WTC11 (cell line): ENCODE measurements around the gene TOE1. TPM values are rescaled to one million over a fixed set of nuclear protein-coding genes. Genes with fewer than 3 reads are reported as not detected.
A peak's percentile ranks its signal among the peaks of the same experiment; 100 is the strongest.

Experiments
- ATF1 ChIP-seq: sonication (generic); formaldehyde crosslinking; IDR thresholded peaks from 2 replicates; pipeline ENCODE4 v1.8.1; 2023; ENCODE audit warnings: mild to moderate bottlenecking, moderate library complexity, missing genetic modification reagents
- ATF2 ChIP-seq: sonication (generic); formaldehyde crosslinking; IDR thresholded peaks from 2 replicates; pipeline ENCODE4 v1.8.1; 2022; ENCODE audit warnings: low read depth, missing genetic modification reagents, borderline replicate concordance
- CREB1 ChIP-seq: sonication (generic); formaldehyde crosslinking; IDR thresholded peaks from 2 replicates; pipeline ENCODE4 v1.8.0; 2023; ENCODE audit warnings: mild to moderate bottlenecking, missing genetic modification reagents
- CTCF ChIP-seq: fragments of 200-600 bp; IDR thresholded peaks from 2 replicates; pipeline ENCODE4 v1.8.0; 2022; ENCODE audit warnings: antibody characterized with exemption
- E2F1 ChIP-seq: sonication (generic); formaldehyde crosslinking; IDR thresholded peaks from 2 replicates; pipeline ENCODE4 v1.8.0; 2022; ENCODE audit warnings: mild to moderate bottlenecking, missing genetic modification reagents
- E2F5 ChIP-seq: sonication (generic); formaldehyde crosslinking; IDR thresholded peaks from 2 replicates; pipeline ENCODE4 v1.8.1; 2022; ENCODE audit warnings: mild to moderate bottlenecking, moderate library complexity, missing genetic modification reagents
- EMX1 ChIP-seq: fragments of 250-450 bp; sonication (Bioruptor Pico); IDR thresholded peaks from 2 replicates; pipeline ENCODE4 v1.8.0; 2021; ENCODE audit warnings: mild to moderate bottlenecking
- FOXK1 ChIP-seq: sonication (generic); formaldehyde crosslinking; IDR thresholded peaks from 2 replicates; pipeline ENCODE4 v1.8.0; 2022; ENCODE audit warnings: mild to moderate bottlenecking, moderate library complexity, missing genetic modification reagents
- FOXP1 ChIP-seq: sonication (generic); formaldehyde crosslinking; IDR thresholded peaks from 2 replicates; pipeline ENCODE4 v1.8.0; 2022; ENCODE audit warnings: missing genetic modification reagents, mild to moderate bottlenecking, moderate library complexity, borderline replicate concordance
- GRHL2 ChIP-seq: fragments of 250-450 bp; sonication (Bioruptor Pico); IDR thresholded peaks from 2 replicates; pipeline ENCODE4 v1.8.0; 2022; ENCODE audit warnings: mild to moderate bottlenecking, moderate library complexity; ENCODE audit not compliant: insufficient replicate concordance, severe bottlenecking
- GTF2I ChIP-seq: fragments of 250-450 bp; sonication (Bioruptor Pico); conservative IDR thresholded peaks from 2 replicates; pipeline ENCODE4 v1.4.0; 2021; ENCODE audit warnings: mild to moderate bottlenecking
- IRF1 ChIP-seq: sonication (generic); formaldehyde crosslinking; IDR thresholded peaks from 2 replicates; pipeline ENCODE4 v1.8.0; 2023; ENCODE audit warnings: missing genetic modification reagents
- JAZF1 ChIP-seq: fragments of 250-450 bp; sonication (Bioruptor Pico); IDR thresholded peaks from 2 replicates; pipeline ENCODE4 v1.9.0; 2021; ENCODE audit warnings: moderate library complexity, mild to moderate bottlenecking, inconsistent platforms
- KAT7 ChIP-seq: sonication (generic); formaldehyde crosslinking; IDR thresholded peaks from 2 replicates; pipeline ENCODE4 v1.8.1; 2023; ENCODE audit warnings: missing genetic modification reagents, mild to moderate bottlenecking, borderline replicate concordance
- MXD4 ChIP-seq: fragments of 250-450 bp; sonication (Bioruptor Pico); IDR thresholded peaks from 2 replicates; pipeline ENCODE4 v1.8.0; 2021; ENCODE audit warnings: mild to moderate bottlenecking, moderate library complexity, borderline replicate concordance
- PREB ChIP-seq: sonication (generic); formaldehyde crosslinking; IDR thresholded peaks from 2 replicates; pipeline ENCODE4 v1.8.1; 2022; ENCODE audit warnings: mild to moderate bottlenecking, missing genetic modification reagents, moderate library complexity, borderline replicate concordance
- RORB ChIP-seq: fragments of 250-450 bp; sonication (Bioruptor Pico); IDR thresholded peaks from 2 replicates; pipeline ENCODE4 v1.9.0; 2021; ENCODE audit warnings: mild to moderate bottlenecking
- SMAD3 ChIP-seq: sonication (generic); formaldehyde crosslinking; IDR thresholded peaks from 2 replicates; pipeline ENCODE4 v1.8.0; 2022; ENCODE audit warnings: missing genetic modification reagents, mild to moderate bottlenecking, borderline replicate concordance
- SMAD4 ChIP-seq: sonication (generic); formaldehyde crosslinking; IDR thresholded peaks from 2 replicates; pipeline ENCODE4 v1.8.0; 2022; ENCODE audit warnings: mild to moderate bottlenecking, missing genetic modification reagents
- SP1 ChIP-seq: sonication (generic); formaldehyde crosslinking; conservative IDR thresholded peaks from 2 replicates; pipeline ENCODE4 v1.8.1; 2022; ENCODE audit warnings: missing genetic modification reagents
- TP53 ChIP-seq: sonication (generic); formaldehyde crosslinking; IDR thresholded peaks from 2 replicates; pipeline ENCODE4 v1.8.1; 2023; ENCODE audit warnings: mild to moderate bottlenecking, missing genetic modification reagents
- USF2 ChIP-seq: sonication (generic); formaldehyde crosslinking; IDR thresholded peaks from 2 replicates; pipeline ENCODE4 v1.8.1; 2023; ENCODE audit warnings: mild to moderate bottlenecking, missing genetic modification reagents, moderate library complexity
- ZNF138 ChIP-seq: sonication (generic); formaldehyde crosslinking; conservative IDR thresholded peaks from 2 replicates; pipeline ENCODE4 v1.8.1; 2022; ENCODE audit warnings: mild to moderate bottlenecking, moderate library complexity, missing genetic modification reagents
- ZNF396 ChIP-seq: fragments of 250-450 bp; sonication (Bioruptor Pico); IDR thresholded peaks from 2 replicates; pipeline ENCODE4 v1.8.0; 2021; ENCODE audit warnings: mild to moderate bottlenecking, moderate library complexity, borderline replicate concordance
- ZNF423 ChIP-seq: fragments of 250-450 bp; sonication (Bioruptor Pico); IDR thresholded peaks from 2 replicates; pipeline ENCODE4 v2.1.2; 2022; ENCODE audit warnings: mild to moderate bottlenecking, moderate library complexity
- ZNF532 ChIP-seq: fragments of 250-450 bp; sonication (Bioruptor Pico); IDR thresholded peaks from 2 replicates; pipeline ENCODE4 v1.9.0; 2021; ENCODE audit warnings: mild to moderate bottlenecking, borderline replicate concordance
- total RNA-seq: library from RNA; stranded (reverse); gene quantifications from 3 replicates; pipeline ENCODE4 v1.2.3, GENCODE V29; 2021

TOE1 gene
- total RNA-seq, 1 experiment from 2014 or later, result 7.4 TPM

- TF ChIP-seq IRF1 (CRISPR knock-in tag), result 0 out of 2 replicates have a peak, but pooled peaks have one; percentile 18
- TF ChIP-seq TP53 (CRISPR knock-in tag), result no peak
- TF ChIP-seq USF2 (CRISPR knock-in tag), result no peak
- no peak for TF ChIP-seq ATF2
- no peak for TF ChIP-seq SMAD4 (CRISPR knock-in tag)
- TF ChIP-seq ZNF423 (CRISPR knock-in tag), result no peak
- no peak for TF ChIP-seq PREB (CRISPR knock-in tag)
- TF ChIP-seq JAZF1, result no peak
- peak; percentile 85 for TF ChIP-seq E2F5 (CRISPR knock-in tag)
- no peak for TF ChIP-seq GTF2I (CRISPR knock-in tag)
- TF ChIP-seq RORB (CRISPR knock-in tag), result no peak
- TF ChIP-seq CTCF, result peak; percentile 37; the same call in 1 of the 2 replicates
- 0 out of 2 replicates have a peak, but pooled peaks have one; percentile 83 for TF ChIP-seq KAT7
- peak; percentile 30; the same call in 1 of the 2 replicates for TF ChIP-seq ZNF532 (CRISPR knock-in tag)
- peak; percentile 70; the same call in 1 of the 2 replicates for TF ChIP-seq SMAD3 (CRISPR knock-in tag)
- no peak for TF ChIP-seq EMX1 (CRISPR knock-in tag)
- TF ChIP-seq GRHL2 (CRISPR knock-in tag), result no peak
- peak; percentile 86; the same call in 1 of the 2 replicates for TF ChIP-seq FOXP1 (CRISPR knock-in tag)
- TF ChIP-seq ATF1 (CRISPR knock-in tag), result 0 out of 2 replicates have a peak, but pooled peaks have one; percentile 36
- no peak for TF ChIP-seq MXD4 (CRISPR knock-in tag)
- TF ChIP-seq SP1 (CRISPR knock-in tag), result peak; percentile 86
- TF ChIP-seq E2F1 (CRISPR knock-in tag), result no peak; the same call in 1 of the 2 replicates
- TF ChIP-seq ZNF138 (CRISPR knock-in tag), result no peak
- TF ChIP-seq FOXK1 (CRISPR knock-in tag), result peak; percentile 62; the same call in 1 of the 2 replicates
- peak; percentile 72; the same call in 1 of the 2 replicates for TF ChIP-seq CREB1 (CRISPR knock-in tag)
- no peak for TF ChIP-seq ZNF396
These were observed 36.3 kb upstream of the TOE1 start (continued) for GRCh38 chr1:45303520-45304310.
